Immature natural killer cell (primary cell): ENCODE data around the gene KRT222. TPM values are rescaled to one million over a fixed set of nuclear protein-coding genes. Genes with fewer than 3 reads are reported as not detected.

Experiments
- DNase-seq, 3 donors: peaks; one replicate each; pipeline ENCODE4 v3.0.0; 2022; ENCODE audit warnings: mixed read lengths in 1 of 3
- H3K27ac Mint-ChIP-seq, 6 donors: one replicate each; pipeline ENCODE4 v1.8.0; 2020; ENCODE audit warnings: mixed read lengths in 6 of 6, mild to moderate bottlenecking in 5 of 6, inconsistent platforms in 4 of 6, moderate library complexity in 3 of 6
- H3K27me3 Mint-ChIP-seq, 3 donors: one replicate each; pipeline ENCODE4 v1.8.0; 2020 to 2021; ENCODE audit warnings: low read depth in 3 of 3, mild to moderate bottlenecking in 3 of 3, mixed read lengths in 3 of 3, moderate library complexity in 3 of 3, inconsistent platforms in 1 of 3
- H3K36me3 Mint-ChIP-seq, 3 donors: one replicate each; pipeline ENCODE4 v1.8.0; 2020; ENCODE audit warnings: mixed read lengths in 3 of 3, inconsistent platforms in 2 of 3, mild to moderate bottlenecking in 2 of 3
- H3K4me1 Mint-ChIP-seq, 2 donors: one replicate each; pipeline ENCODE4 v1.8.0; 2020; ENCODE audit warnings: inconsistent platforms in 2 of 2, mild to moderate bottlenecking in 2 of 2, mixed read lengths in 2 of 2, moderate library complexity in 1 of 2
- H3K4me3 Mint-ChIP-seq, 5 donors: one replicate each; pipeline ENCODE4 v1.8.0; 2020; ENCODE audit warnings: mild to moderate bottlenecking in 5 of 5, mixed read lengths in 5 of 5, inconsistent platforms in 3 of 5, moderate library complexity in 3 of 5
- H3K9me3 Mint-ChIP-seq, 6 donors: one replicate each; pipeline ENCODE4 v1.8.0; 2020; ENCODE audit warnings: mild to moderate bottlenecking in 6 of 6, mixed read lengths in 6 of 6, inconsistent platforms in 4 of 6, moderate library complexity in 3 of 6
- polyA plus RNA-seq, 3 donors: library from polyadenylated mRNA; unstranded; fragments of 300-500 nt; fragmentation: Illumina TruSeq; gene quantifications; one replicate each; pipeline ENCODE4 v1.2.3, GENCODE V29; 2021

Gene KRT222
- not detected for polyA plus RNA-seq

DNA sequence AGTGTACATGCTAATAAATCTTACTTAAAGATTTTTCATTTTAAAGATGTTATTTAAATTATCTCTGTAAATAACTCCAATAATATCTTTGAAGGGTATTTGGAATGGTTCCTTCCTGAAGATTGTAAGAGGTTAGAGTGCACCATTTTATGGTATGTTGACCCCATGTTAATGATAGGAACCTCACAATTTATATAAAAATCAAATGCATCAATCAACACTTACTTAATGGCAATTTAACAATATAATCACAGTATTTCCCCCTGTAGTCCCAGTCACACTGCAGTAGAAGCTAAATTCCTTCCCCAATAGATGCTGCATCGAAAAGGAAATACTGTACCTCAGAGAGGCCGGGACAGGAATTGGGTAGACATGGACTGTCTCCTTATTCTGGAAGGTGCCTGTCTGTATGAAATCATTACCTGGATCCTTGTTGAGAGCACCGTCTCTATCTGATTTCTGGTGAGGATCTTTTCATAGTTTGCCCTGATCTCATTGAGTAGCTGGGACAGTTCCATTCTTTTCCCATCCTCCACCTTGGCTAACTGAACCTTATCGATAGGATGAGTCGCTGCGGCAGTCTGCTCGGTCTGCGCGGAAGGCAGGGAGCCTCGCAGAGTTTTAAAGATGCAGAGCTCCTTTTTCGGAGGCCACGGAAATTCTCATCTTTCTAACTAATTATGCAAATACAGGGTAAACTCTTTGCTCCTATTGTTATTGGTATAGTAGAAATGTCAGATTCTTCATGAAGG lies at the start of gene KRT222:
Gene KRT222 (minus strand): TSS at position 596 of the 752 bp plus-strand sequence. CDS start 78 bp downstream, at position 518.
- Mint-ChIP-seq H3K4me3 (no peak within 1 kb of the TSS), H3K27me3 (peaks cover 12 to 22% (median 19%) of the 10 kb centered on the region in 3 donors), H3K36me3 (peaks cover 0 to 6% (median 0%) of the 10 kb centered on the region in 3 donors), H3K27ac (no peak within 1 kb of the TSS), H3K4me1 (no peaks in the 10 kb centered on the region), H3K9me3 (no peaks in the 10 kb centered on the region)
- DNase-seq: no peak

DNA sequence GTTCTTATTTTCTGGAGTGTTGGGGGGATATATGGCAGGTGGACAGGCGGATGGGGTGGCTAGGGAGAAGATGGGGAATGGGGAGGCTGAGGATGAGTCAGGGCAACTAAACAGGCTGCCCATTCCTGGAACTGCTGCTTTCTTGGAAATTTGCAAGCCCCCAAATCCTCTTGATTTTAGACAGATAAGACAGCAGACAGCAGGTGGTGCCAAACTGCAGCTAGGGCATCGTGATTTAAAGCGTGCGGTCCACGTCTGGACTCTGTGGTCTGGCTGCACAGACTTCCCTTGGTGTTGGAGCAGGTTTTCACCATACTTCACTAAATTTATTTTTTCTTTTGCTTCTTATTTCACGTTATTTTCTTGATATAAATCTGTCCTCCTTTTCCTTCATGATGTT lies 49.5 kb upstream of the KRT222 start:
- Mint-ChIP-seq H3K36me3 (no peaks in the 10 kb centered on the region), H3K4me1 (no peaks in the 10 kb centered on the region), H3K9me3 (no peaks in the 10 kb centered on the region), H3K27ac (no peak overlapping the region), H3K4me3 (no peak overlapping the region), H3K27me3 (peaks cover 3 to 4% (median 4%) of the 10 kb centered on the region in 3 donors)
- DNase-seq: no peak

DNA sequence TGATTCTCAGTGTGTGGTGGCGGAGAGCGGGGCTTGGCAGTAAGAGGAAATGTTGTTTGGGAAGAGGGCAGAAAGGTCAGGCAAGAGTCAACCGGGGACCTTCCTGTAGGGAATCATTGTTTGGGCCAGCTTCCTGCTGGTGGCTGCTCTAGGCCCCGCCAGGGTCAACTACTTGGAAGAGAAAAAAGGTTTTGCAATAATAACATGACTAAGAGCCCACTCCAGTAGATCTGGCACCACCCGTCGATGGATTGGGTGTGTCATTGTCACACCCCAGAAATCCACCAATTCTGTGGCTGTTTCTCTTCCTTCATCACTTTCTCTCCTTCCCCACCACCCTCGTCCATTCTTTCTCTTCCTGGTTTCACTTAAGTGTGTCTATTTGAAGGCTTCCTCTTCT lies 42.8 kb upstream of the KRT222 start:
- Mint-ChIP-seq H3K4me3 (no peak overlapping the region), H3K4me1 (no peaks in the 10 kb centered on the region), H3K9me3 (no peaks in the 10 kb centered on the region), H3K27me3 (peaks cover 1 to 16% (median 9%) of the 10 kb centered on the region in 3 donors), H3K27ac (no peak overlapping the region), H3K36me3 (no peaks in the 10 kb centered on the region)
- no peak for DNase-seq

DNA sequence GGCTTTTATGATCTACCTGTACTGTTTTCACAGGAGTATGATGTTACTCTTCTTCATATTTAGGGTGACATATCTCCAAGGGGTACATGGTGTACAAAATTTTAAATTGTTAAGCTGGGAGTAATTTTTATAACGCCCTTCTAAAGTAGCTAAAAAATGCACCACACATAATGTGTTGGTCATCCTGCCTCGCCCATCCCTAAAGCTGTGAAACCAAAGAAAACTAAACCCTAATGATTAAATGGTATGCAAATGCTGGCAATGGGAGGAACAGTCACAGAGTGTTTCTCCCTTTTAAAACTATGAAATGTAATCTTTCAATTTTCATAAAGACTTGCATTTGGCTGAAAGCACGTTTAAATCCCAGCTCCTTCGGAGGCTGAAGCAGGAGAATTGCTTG lies 40.6 kb upstream of the KRT222 start:
- H3K9me3 Mint-ChIP-seq: no peaks in the 10 kb centered on the region
- H3K27me3 Mint-ChIP-seq: peaks cover 4 to 16% (median 12%) of the 10 kb centered on the region in 3 donors
- no peak for DNase-seq
- H3K4me3 Mint-ChIP-seq: no peak overlapping the region
- H3K4me1 Mint-ChIP-seq: no peaks in the 10 kb centered on the region
- no peak overlapping the region for H3K27ac Mint-ChIP-seq
- no peaks in the 10 kb centered on the region for H3K36me3 Mint-ChIP-seq

DNA sequence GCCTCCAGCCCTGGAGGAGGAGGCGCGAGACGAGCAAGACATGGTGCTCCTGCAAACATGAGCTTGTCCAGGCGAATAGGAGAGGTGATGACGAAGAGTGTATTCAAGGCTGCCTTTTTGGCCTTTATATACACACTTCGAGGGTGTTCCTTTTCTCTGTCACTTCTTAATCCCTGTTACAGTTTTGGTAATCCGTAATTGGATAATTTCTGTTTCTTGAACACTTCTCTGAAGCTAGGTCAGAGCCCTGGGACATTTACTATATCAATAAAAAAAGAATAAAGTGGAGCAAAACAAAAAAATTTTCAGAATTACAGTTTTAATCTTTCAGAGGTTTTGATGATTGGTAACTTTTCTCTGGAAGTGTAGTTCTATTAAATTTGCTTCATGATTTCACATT lies 38.7 kb upstream of the KRT222 start, which contains the start of gene KRT24:
Gene KRT24 (minus strand): TSS at position 101 of the 400 bp plus-strand sequence. CDS start 59 bp downstream, at position 42.
- H3K9me3 Mint-ChIP-seq: no peaks in the 10 kb centered on the region
- H3K27me3 Mint-ChIP-seq: peaks cover 4 to 21% (median 12%) of the 10 kb centered on the region in 3 donors
- H3K4me1 Mint-ChIP-seq: no peaks in the 10 kb centered on the region
- H3K4me3 Mint-ChIP-seq: no peak within 1 kb of the TSS
- no peaks in the 10 kb centered on the region for H3K36me3 Mint-ChIP-seq
- H3K27ac Mint-ChIP-seq: no peak within 1 kb of the TSS
- DNase-seq: no peak

DNA sequence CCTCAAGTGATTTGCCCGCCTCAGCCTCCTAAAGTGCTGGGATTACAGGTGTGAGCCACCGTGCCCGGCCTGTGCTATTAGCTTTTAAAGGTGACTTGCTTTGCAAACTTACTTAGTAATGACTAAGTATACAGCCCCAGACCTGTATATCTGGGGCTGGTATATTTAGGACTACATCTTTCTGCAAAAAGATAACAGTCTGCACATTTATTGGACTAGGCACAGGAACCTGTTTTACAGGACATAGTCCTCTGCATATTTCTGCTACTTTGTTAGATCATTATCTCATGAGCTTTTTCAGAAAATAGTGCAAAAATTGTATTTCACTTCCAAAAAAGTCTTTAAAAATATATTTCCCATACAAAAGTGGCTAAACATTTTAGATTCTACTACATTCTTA lies 37.3 kb upstream of the KRT222 start:
- H3K27ac Mint-ChIP-seq: no peak overlapping the region
- DNase-seq: no peak
- no peaks in the 10 kb centered on the region for H3K36me3 Mint-ChIP-seq
- H3K4me1 Mint-ChIP-seq: no peaks in the 10 kb centered on the region
- H3K27me3 Mint-ChIP-seq: peaks cover 6 to 15% (median 12%) of the 10 kb centered on the region in 3 donors
- H3K4me3 Mint-ChIP-seq: no peak overlapping the region
- no peaks in the 10 kb centered on the region for H3K9me3 Mint-ChIP-seq

DNA sequence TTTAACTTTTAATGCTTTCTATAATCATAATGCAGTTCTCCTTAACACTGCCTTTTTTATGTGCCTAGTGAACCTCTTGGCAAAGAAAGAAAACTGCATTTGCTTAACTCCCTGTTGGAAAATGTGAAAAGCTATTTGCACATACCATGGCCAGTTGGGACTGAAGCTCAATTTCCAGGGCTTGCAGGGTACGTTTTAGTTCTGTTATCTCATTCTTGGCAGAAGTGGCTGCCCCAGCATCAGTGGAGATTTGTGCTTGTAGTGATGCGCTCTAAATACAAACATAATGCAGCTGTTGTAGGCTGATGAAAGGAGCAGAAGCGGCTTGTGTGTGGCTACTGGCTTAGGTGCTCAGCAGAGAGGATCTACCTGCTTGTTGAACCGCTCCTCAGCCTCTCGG lies 34.9 kb upstream of the KRT222 start:
- H3K36me3 Mint-ChIP-seq: no peaks in the 10 kb centered on the region
- no peak for DNase-seq
- peaks cover 8 to 16% (median 9%) of the 10 kb centered on the region in 3 donors for H3K27me3 Mint-ChIP-seq
- no peaks in the 10 kb centered on the region for H3K9me3 Mint-ChIP-seq
- H3K4me1 Mint-ChIP-seq: no peaks in the 10 kb centered on the region
- H3K27ac Mint-ChIP-seq: no peak overlapping the region
- H3K4me3 Mint-ChIP-seq: no peak overlapping the region

DNA sequence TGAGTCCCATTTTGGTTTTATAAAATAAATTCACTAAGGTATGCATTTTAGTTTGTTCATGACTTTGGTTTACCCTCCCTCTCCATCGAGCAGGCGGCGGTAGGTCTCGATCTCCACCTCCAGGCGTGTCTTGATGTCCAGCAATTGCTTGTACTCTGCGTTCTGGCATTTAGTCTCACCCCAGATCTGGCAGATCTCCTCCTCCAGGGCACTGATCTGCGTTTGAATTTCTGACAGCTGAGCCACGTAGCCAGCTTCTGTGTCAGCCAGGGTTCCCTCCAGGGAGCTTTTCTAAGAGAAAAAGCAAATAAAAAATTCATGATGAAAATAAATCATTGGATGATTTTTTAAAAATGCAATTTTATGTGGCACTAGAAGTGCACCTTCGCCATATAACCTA lies 34.4 kb upstream of the KRT222 start:
- H3K9me3 Mint-ChIP-seq: no peaks in the 10 kb centered on the region
- no peak overlapping the region for H3K27ac Mint-ChIP-seq
- H3K27me3 Mint-ChIP-seq: peaks cover 6 to 16% (median 7%) of the 10 kb centered on the region in 3 donors
- H3K36me3 Mint-ChIP-seq: no peaks in the 10 kb centered on the region
- no peaks in the 10 kb centered on the region for H3K4me1 Mint-ChIP-seq
- DNase-seq: no peak
- no peak overlapping the region for H3K4me3 Mint-ChIP-seq

DNA sequence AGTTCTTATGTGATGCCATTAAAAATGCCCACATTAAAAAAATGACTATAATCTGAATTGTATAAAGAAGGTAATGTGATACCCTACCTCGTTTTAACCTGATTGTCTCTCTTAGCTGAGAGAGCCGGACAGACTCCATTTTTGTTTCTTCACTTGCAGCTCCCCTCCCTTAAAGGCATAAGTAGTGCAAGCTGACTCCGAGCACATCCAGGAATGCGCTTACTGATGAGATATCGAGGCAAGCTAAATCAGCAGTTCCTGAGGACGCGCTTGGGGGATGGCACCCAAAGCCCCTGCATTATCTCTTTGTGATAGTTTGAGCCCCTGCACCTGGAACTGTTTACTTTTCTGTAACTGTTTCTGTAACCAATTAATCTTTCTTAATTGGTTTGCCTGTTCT lies 32.3 kb upstream of the KRT222 start:
- Mint-ChIP-seq H3K4me1 (no peaks in the 10 kb centered on the region), H3K4me3 (no peak overlapping the region), H3K36me3 (no peaks in the 10 kb centered on the region), H3K27ac (no peak overlapping the region), H3K27me3 (peaks cover 6 to 15% (median 13%) of the 10 kb centered on the region in 3 donors), H3K9me3 (no peaks in the 10 kb centered on the region)
- DNase-seq: no peak

DNA sequence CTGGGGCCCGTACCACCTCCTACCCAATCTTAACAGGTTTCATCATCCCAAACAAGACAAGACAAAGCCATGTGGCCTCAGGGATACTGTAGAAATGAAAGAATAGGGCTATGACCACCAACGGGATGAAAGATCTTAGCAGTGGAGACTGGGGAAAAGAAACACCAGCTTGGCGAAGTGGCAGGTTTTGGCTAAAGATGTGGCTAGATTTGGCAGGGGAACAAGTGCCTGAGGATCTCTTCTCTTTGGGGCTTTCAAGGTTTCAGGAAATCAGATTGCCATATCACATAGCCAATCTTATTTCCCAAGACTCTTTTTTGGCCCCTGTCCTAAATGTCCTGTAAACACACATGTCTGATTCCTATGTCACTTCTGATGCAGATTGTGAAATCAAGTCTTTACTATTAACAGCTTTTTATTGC lies 31.7 kb upstream of the KRT222 start:
- Mint-ChIP-seq H3K4me1 (no peaks in the 10 kb centered on the region), H3K27me3 (peaks cover 4 to 17% (median 13%) of the 10 kb centered on the region in 3 donors), H3K27ac (no peak overlapping the region)

DNA sequence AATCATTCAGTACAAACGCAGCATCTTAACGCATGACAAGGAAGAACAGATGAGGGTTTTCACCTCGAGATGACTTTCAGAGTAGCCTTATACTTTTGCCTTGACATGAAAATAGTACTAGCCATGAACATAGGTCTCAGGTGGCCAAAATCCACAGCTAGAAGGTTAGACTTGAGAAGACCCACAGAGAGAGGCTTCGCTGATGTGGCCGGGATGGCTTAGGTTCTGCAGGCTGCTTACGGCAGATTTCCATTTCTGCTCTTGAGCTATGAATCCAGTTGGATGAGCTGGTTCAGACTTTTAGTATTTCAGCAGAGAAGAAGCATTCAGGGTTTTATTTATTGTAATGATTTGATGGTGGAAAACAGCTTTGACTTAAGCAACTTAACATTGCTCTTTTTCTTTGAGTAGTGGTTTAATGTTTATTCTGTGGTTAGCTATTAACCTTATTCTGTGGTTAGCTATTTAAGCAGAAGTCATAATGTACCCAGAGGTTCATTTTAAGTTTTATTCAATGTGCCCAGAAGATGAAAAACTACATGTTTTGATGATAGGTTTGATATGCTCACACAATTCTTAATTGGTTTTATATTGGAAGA lies 31.0 kb upstream of the KRT222 start:
- Mint-ChIP-seq H3K9me3 (no peaks in the 10 kb centered on the region), H3K27ac (no peak overlapping the region), H3K4me1 (no peaks in the 10 kb centered on the region), H3K27me3 (peaks cover 2 to 18% (median 12%) of the 10 kb centered on the region in 3 donors), H3K4me3 (no peak overlapping the region), H3K36me3 (no peaks in the 10 kb centered on the region)
- no peak for DNase-seq

More for the DNA sequence above, 31.7 kb upstream of the KRT222 start:
- H3K4me3 Mint-ChIP-seq: no peak overlapping the region
- no peaks in the 10 kb centered on the region for H3K9me3 Mint-ChIP-seq
- no peaks in the 10 kb centered on the region for H3K36me3 Mint-ChIP-seq
- DNase-seq: no peak

DNA sequence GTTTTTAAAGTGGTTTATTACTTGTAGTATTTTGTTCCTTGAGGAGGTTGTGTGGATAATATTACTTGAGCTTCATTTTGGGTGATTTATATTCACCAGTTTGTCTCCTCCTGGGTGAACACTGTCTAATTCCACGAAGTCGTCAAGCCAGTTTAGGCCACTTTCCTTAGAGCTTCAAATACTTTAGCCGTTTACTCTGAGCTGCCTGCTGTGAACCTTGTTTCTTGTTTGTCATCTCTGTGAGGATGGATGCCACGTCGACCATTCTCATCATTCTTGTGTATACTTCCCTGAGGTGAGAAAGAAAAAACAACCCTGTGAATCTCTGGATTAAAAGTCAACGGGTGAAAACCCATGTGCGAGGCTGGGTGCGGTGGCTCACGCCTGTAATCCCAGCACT lies 29.6 kb upstream of the KRT222 start:
- Mint-ChIP-seq H3K4me3 (no peak overlapping the region), H3K9me3 (no peaks in the 10 kb centered on the region), H3K4me1 (no peaks in the 10 kb centered on the region), H3K27me3 (peaks cover 2 to 23% (median 10%) of the 10 kb centered on the region in 3 donors), H3K36me3 (no peaks in the 10 kb centered on the region), H3K27ac (no peak overlapping the region)
- DNase-seq: no peak

DNA sequence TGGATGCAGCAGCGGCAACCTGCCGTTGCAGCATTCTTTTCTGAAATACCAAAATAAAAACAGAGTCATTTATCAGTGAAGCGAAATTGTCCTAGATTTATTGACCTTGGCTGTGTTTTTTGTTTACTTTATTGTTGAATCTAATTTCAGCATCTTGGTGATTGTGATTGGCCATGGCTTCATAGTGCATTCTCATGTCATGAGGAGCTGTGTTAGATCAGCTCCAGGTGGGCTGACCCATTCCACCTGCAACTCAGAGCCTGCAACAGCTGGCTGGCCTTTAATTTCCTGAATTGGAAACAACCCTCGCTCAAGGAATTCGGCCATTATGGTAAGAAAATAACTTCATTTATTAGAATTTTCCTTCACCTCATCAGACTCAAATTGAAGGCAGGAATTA lies 22.1 kb upstream of the KRT222 start:
- H3K4me1 Mint-ChIP-seq: no peaks in the 10 kb centered on the region
- H3K27me3 Mint-ChIP-seq: peaks cover 0 to 10% (median 2%) of the 10 kb centered on the region in 3 donors
- no peak for DNase-seq
- no peaks in the 10 kb centered on the region for H3K36me3 Mint-ChIP-seq
- no peak overlapping the region for H3K4me3 Mint-ChIP-seq
- H3K27ac Mint-ChIP-seq: no peak overlapping the region
- no peaks in the 10 kb centered on the region for H3K9me3 Mint-ChIP-seq

DNA sequence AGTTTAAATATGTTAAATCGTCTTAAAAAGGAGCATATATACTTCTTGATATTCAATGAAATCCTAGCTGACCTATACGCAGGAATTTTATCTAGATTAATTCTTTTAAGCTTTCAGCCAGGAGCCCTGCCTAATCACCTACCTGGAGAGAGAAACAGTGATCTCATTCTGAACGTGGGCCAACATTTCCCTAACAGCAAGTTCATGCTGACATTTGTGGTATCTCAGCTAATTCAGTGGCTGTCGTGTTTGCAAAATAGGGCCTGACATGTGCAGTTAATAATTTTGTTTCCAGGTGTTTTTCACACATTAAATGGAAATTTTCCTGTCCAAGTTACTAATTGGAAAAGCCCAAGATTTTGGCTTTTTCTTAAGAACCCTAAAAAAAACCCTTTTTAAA lies 21.2 kb upstream of the KRT222 start:
- peaks cover 0 to 7% (median 2%) of the 10 kb centered on the region in 3 donors for H3K27me3 Mint-ChIP-seq

More for the DNA sequence above, 21.2 kb upstream of the KRT222 start:
- Mint-ChIP-seq H3K4me1 (no peaks in the 10 kb centered on the region), H3K27ac (no peak overlapping the region), H3K9me3 (no peaks in the 10 kb centered on the region), H3K4me3 (no peak overlapping the region), H3K36me3 (no peaks in the 10 kb centered on the region)
- DNase-seq: no peak
